Mesothelial cell of epicardium (in vitro differentiated cells): ENCODE data around the gene DHRS9. TPM values are rescaled to one million over a fixed set of nuclear protein-coding genes. Genes with fewer than 3 reads are reported as not detected.

ENCODE experiments used
- DNase-seq, 2 experiments: peaks; one replicate each; pipeline ENCODE4 v3.0.0; 2021; ENCODE audit warnings: low spot score in 2 of 2; ENCODE audit not compliant: unreplicated experiment in 2 of 2
- H3K27ac Mint-ChIP-seq: 2 replicates; pipeline ENCODE4 v1.8.0; 2021; ENCODE audit warnings: mixed read lengths
- H3K27me3 Mint-ChIP-seq: 2 replicates; pipeline ENCODE4 v1.8.0; 2021; ENCODE audit warnings: low read depth, mixed read lengths
- H3K36me3 Mint-ChIP-seq: 2 replicates; pipeline ENCODE4 v1.8.0; 2021; ENCODE audit warnings: mixed read lengths
- H3K4me1 Mint-ChIP-seq: 2 replicates; pipeline ENCODE4 v1.8.0; 2021; ENCODE audit warnings: mixed read lengths
- H3K4me3 Mint-ChIP-seq: 2 replicates; pipeline ENCODE4 v1.8.0; 2021; ENCODE audit warnings: mild to moderate bottlenecking, moderate library complexity, mixed read lengths
- H3K9me3 Mint-ChIP-seq: 2 replicates; pipeline ENCODE4 v1.8.0; 2021; ENCODE audit warnings: mixed read lengths
- total RNA-seq: library from RNA; stranded (reverse); gene quantifications from 3 replicates; pipeline ENCODE4 v1.2.1, GENCODE V29; 2021
- TF ChIP-seq, protein P1 (sequence below): fragments of 200-600 bp; sonication (generic); IDR thresholded peaks from one replicate; pipeline ENCODE4 v1.5.0; 2021; ENCODE audit warnings: antibody characterized with exemption; ENCODE audit not compliant: unreplicated experiment

Gene DHRS9
- total RNA-seq, result 0.16 to 0.18 TPM in 2 of 3 replicates, not detected in the other

DNA sequence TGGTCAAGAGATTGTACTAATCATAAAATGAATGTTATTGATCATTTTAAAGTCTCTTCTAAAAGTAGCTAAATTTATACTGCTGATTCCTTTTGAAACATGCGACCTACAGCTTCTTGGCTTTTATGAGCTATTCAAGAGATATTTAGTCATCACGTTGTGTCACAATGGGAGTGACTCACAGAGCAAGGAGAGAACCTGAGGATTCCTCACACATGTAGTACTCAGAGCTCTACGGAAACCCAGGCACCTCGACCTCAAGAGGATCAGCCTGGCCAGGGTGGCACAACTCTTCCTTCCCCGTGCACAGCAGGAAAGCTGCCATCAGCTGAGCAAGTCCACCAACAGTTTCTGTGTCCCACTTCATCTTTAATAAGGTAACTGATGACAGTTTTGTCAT is at the start of gene DHRS9:
TSS of gene DHRS9 (plus strand) at position 223 of the 400 bp plus-strand sequence. CDS start 12,019 bp downstream, outside the sequence.
- TF ChIP-seq, protein P1, sequence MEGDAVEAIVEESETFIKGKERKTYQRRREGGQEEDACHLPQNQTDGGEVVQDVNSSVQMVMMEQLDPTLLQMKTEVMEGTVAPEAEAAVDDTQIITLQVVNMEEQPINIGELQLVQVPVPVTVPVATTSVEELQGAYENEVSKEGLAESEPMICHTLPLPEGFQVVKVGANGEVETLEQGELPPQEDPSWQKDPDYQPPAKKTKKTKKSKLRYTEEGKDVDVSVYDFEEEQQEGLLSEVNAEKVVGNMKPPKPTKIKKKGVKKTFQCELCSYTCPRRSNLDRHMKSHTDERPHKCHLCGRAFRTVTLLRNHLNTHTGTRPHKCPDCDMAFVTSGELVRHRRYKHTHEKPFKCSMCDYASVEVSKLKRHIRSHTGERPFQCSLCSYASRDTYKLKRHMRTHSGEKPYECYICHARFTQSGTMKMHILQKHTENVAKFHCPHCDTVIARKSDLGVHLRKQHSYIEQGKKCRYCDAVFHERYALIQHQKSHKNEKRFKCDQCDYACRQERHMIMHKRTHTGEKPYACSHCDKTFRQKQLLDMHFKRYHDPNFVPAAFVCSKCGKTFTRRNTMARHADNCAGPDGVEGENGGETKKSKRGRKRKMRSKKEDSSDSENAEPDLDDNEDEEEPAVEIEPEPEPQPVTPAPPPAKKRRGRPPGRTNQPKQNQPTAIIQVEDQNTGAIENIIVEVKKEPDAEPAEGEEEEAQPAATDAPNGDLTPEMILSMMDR, result no peak
- H3K36me3 Mint-ChIP-seq, result no peaks in the 10 kb centered on the region
- no peak within 1 kb of the TSS for H3K4me3 Mint-ChIP-seq
- peaks cover 28% of the 10 kb centered on the region for H3K27me3 Mint-ChIP-seq
- DNase-seq, result no peak
- H3K4me1 Mint-ChIP-seq, result peaks cover 2% of the 10 kb centered on the region
- H3K9me3 Mint-ChIP-seq, result no peaks in the 10 kb centered on the region
- no peak within 1 kb of the TSS for H3K27ac Mint-ChIP-seq

DNA sequence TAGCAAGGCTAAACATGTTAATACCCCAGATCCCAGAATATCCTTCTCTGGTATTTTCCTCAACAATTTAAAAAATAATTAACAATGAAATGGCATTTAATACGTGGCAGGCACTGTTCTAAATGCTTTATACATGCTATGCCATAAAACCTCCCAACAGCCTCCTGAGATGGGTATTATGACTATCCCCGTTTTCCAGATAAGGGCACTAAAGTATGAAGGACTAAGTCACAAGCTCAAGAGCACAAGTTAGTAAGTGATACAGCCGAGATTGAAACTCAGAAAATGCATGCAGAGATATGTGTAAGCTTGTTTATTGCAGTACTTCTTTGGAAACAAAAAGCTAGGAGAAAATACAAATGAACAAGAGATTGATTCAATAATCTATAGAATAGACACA is 46.2 kb upstream of the DHRS9 start:
- Mint-ChIP-seq H3K36me3 (no peaks in the 10 kb centered on the region), H3K9me3 (no peaks in the 10 kb centered on the region), H3K4me3 (no peak overlapping the region), H3K4me1 (no peaks in the 10 kb centered on the region), H3K27me3 (peaks cover 25% of the 10 kb centered on the region), H3K27ac (no peak overlapping the region)
- TF ChIP-seq, protein P1, result no peak
- DNase-seq, result no peak

DNA sequence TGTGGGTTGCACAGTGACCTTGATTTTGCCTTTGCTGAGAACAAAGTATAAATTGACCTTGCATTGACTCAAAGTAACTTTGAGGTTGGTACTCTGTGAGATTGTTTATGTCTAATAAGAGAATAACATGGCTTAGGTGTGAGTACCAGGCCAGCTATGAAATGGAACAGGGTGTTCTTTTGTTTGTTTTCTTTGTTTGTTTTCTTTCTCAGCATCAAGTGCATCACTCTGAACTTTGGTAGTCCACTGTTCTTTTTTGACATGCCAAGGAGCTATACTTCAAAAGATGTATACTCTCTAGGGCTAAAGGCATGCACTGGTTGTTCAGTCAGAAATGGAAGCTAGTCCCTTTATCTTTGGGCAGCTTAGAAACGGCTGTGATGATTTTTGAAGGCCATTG is 43.3 kb upstream of the DHRS9 start:
- peaks cover 14% of the 10 kb centered on the region for H3K27me3 Mint-ChIP-seq
- no peak overlapping the region for H3K4me3 Mint-ChIP-seq
- H3K27ac Mint-ChIP-seq, result no peak overlapping the region
- H3K9me3 Mint-ChIP-seq, result no peaks in the 10 kb centered on the region
- TF ChIP-seq, protein P1, result no peak
- H3K36me3 Mint-ChIP-seq, result no peaks in the 10 kb centered on the region
- DNase-seq, result no peak
- no peaks in the 10 kb centered on the region for H3K4me1 Mint-ChIP-seq

DNA sequence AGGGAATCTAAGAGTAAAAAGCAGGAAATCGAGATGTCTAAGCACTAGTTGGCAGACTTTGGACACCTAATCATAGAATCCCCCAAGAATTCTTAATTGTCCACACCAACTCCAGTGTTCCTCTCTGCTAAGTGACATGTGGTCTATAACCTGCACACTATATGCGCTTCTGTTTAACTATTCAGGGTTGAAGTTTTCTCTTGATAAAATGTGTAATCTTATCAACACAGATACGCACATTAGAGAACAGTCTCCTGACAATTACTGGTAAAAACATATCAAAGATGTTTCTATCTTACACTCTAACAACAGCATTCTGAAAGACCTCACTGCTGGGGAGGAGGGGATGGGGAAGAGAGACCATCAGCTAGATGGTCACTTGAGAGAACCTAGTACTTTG is 42.1 kb upstream of the DHRS9 start:
- Mint-ChIP-seq H3K4me3 (no peak overlapping the region), H3K27ac (no peak overlapping the region), H3K9me3 (no peaks in the 10 kb centered on the region), H3K36me3 (no peaks in the 10 kb centered on the region), H3K27me3 (peaks cover 14% of the 10 kb centered on the region), H3K4me1 (no peaks in the 10 kb centered on the region)
- DNase-seq, result no peak
- TF ChIP-seq, protein P1, result no peak

DNA sequence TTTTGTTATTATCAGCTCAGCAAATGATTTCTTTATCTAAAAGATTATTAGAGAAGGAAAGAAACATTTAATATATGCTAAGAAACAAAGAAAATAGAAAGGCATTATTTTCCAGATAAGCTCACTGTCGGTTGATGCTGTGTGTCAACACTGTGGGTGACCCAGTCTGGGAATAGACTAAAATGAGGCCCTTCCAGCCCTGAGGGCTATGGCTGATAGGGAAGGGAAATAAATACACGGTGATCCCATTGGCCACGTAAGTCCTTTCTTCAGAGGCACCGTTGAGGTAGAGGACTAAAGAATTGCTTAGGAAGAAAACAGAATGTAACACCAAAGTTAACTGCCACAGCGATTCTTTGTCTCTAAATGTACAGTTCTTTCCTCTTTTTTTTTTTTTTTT is 40.0 kb upstream of the DHRS9 start:
- Mint-ChIP-seq H3K27me3 (peaks cover 8% of the 10 kb centered on the region), H3K4me3 (no peak overlapping the region), H3K36me3 (no peaks in the 10 kb centered on the region), H3K27ac (no peak overlapping the region), H3K9me3 (no peaks in the 10 kb centered on the region), H3K4me1 (no peaks in the 10 kb centered on the region)
- no peak for DNase-seq
- TF ChIP-seq, protein P1, result no peak

DNA sequence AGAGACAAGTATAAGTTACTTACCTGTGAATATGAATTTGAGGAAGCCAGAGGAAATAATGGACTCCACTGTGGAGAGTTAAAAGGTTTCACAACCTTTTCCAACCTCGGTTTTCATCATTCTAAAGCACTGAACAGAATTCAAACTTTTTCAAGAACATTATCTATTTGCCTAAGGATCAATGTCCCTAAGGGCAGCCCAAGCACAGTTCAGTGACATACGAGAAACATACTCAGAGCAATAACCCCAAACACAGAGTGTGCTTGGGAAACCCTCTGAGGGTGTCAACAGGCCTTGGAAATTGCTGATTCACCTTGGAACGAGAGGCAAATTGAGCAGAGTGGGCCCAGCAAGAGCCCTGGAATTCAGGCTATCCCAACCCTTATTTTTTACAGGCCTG is 38.2 kb upstream of the DHRS9 start, which contains the start of gene ABCB11:
TSS of gene ABCB11 (minus strand) at position 123 of the 400 bp plus-strand sequence. CDS start 13,199 bp downstream, outside the sequence.
- no peaks in the 10 kb centered on the region for H3K9me3 Mint-ChIP-seq
- H3K27ac Mint-ChIP-seq, result no peak within 1 kb of the TSS
- TF ChIP-seq, protein P1, result no peak

More for the DNA sequence above, 38.2 kb upstream of the DHRS9 start, which contains the start of gene ABCB11:
- Mint-ChIP-seq H3K4me1 (no peaks in the 10 kb centered on the region), H3K4me3 (no peak within 1 kb of the TSS), H3K27me3 (peaks cover 1% of the 10 kb centered on the region), H3K36me3 (no peaks in the 10 kb centered on the region)
- no peak for DNase-seq
